GM12892 (cell line): ENCODE data around the gene ALKBH3.

Experiments used
- DNase-seq: peaks from one replicate; pipeline ENCODE4 v3.0.0; 2011; ENCODE audit not compliant: insufficient read length
- FAIRE-seq: peaks from 2 replicates; lab custom pipeline; 2011; peaks lifted over from hg19 to GRCh38; lab: Jason Lieb, UNC
- POLR2A ChIP-seq: IDR thresholded peaks from 2 replicates; pipeline ENCODE4 v1.6.1; 2011; ENCODE audit warnings: low read depth, low read length, control low read depth
- POLR2AphosphoS5 ChIP-seq: IDR thresholded peaks from 2 replicates; pipeline ENCODE4 v1.6.1; 2011; ENCODE audit warnings: low read depth, low read length, control low read depth
- TAF1 ChIP-seq: IDR thresholded peaks from 2 replicates; pipeline ENCODE4 v1.6.1; 2011; ENCODE audit warnings: low read depth, mild to moderate bottlenecking, control low read depth, low read length, borderline replicate concordance

ALKBH3 gene

GRCh38 chr11:43903078-43903477, 22.4 kb downstream of the ALKBH3 start:
- DNase-seq: no peak
- TF ChIP-seq POLR2AphosphoS5 (no peak), POLR2A (no peak), TAF1 (no peak)
- FAIRE-seq: no peak

GRCh38 chr11:43903969-43904368, 23.3 kb downstream of the ALKBH3 start:
- TF ChIP-seq TAF1 (no peak), POLR2A (no peak), POLR2AphosphoS5 (no peak)
- no peak for DNase-seq
- no peak for FAIRE-seq

GRCh38 chr11:43904742-43905535, 24.3 kb downstream of the ALKBH3 start:
- no peak for DNase-seq
- FAIRE-seq: peak; percentile 53
- TF ChIP-seq TAF1 (no peak), POLR2AphosphoS5 (no peak), POLR2A (no peak)

- TF ChIP-seq POLR2AphosphoS5 (no peak), POLR2A (no peak), TAF1 (no peak)
- no peak for FAIRE-seq
- DNase-seq: no peak
Observed at GRCh38 chr11:43905813-43906241, 25.2 kb downstream of the ALKBH3 start.

GRCh38 chr11:43907028-43907975, 26.7 kb downstream of the ALKBH3 start:
- no peak for DNase-seq
- peak; percentile 86 for FAIRE-seq
- TF ChIP-seq TAF1: no peak
- no peak for TF ChIP-seq POLR2A
- no peak for TF ChIP-seq POLR2AphosphoS5

- TF ChIP-seq POLR2AphosphoS5 (no peak), TAF1 (no peak)
- DNase-seq: no peak
- FAIRE-seq: peak; percentile 65
Observed at GRCh38 chr11:43908191-43908590, 27.6 kb downstream of the ALKBH3 start.

GRCh38 chr11:43908683-43909082, 28.1 kb downstream of the ALKBH3 start:
- no peak for DNase-seq
- no peak for FAIRE-seq
- TF ChIP-seq POLR2A (no peak), TAF1 (no peak), POLR2AphosphoS5 (no peak)

GRCh38 chr11:43913829-43914380, 33.3 kb downstream of the ALKBH3 start:
- TF ChIP-seq TAF1 (no peak), POLR2AphosphoS5 (no peak), POLR2A (no peak)
- no peak for DNase-seq
- FAIRE-seq: no peak

- no peak for DNase-seq
Observed at GRCh38 chr11:43914466-43914865, 33.8 kb downstream of the ALKBH3 start.

GRCh38 chr11:43916621-43917020, 36.0 kb downstream of the ALKBH3 start:
- no peak for DNase-seq
- no peak for FAIRE-seq
- TF ChIP-seq POLR2A (no peak), POLR2AphosphoS5 (no peak)

More at GRCh38 chr11:43914466-43914865, 33.8 kb downstream of the ALKBH3 start:
- no peak for FAIRE-seq
- TF ChIP-seq TAF1: no peak
- no peak for TF ChIP-seq POLR2AphosphoS5
- TF ChIP-seq POLR2A: no peak

GRCh38 chr11:43917851-43918250, 37.2 kb downstream of the ALKBH3 start:
- no peak for FAIRE-seq
- no peak for DNase-seq
- no peak for TF ChIP-seq POLR2AphosphoS5
- TF ChIP-seq POLR2A: no peak
- no peak for TF ChIP-seq TAF1

- DNase-seq (no peak), FAIRE-seq (no peak)
- TF ChIP-seq POLR2A: no peak
- TF ChIP-seq TAF1: no peak
- no peak for TF ChIP-seq POLR2AphosphoS5
Observed at GRCh38 chr11:43918662-43919061, 38.0 kb downstream of the ALKBH3 start.
